Smooth muscle cell (in vitro differentiated cells): Measurements from ENCODE around the gene ABCD1. TPM values are rescaled to one million over a fixed set of nuclear protein-coding genes. Genes with fewer than 3 reads are reported as not detected.
"Not testable (repeated sequence)": the region's sequence is repeated elsewhere in the genome, so short reads cannot be mapped to it uniquely, and the experiment has no call there.

Source experiments
- DNase-seq: peaks from one replicate; lab custom pipeline; 2025; ENCODE audit not compliant: unreplicated experiment; lab: John Stamatoyannopoulos, UW
- H2AFZ ChIP-seq: fragments of 200-600 bp; sonication (generic); 2 replicates; pipeline ENCODE4 v1.6.0; 2016; ENCODE audit warnings: antibody characterized with exemption, low read depth, mild to moderate bottlenecking
- H3F3A ChIP-seq: fragments of 200-600 bp; sonication (generic); 2 replicates; pipeline ENCODE4 v1.6.0; 2017; ENCODE audit warnings: antibody characterized with exemption, low read depth
- H3K27ac ChIP-seq: fragments of 200-600 bp; sonication (generic); 2 replicates; pipeline ENCODE4 v1.5.1; 2016; ENCODE audit warnings: low read depth, mild to moderate bottlenecking
- H3K27me3 ChIP-seq: fragments of 200-600 bp; sonication (generic); 2 replicates; pipeline ENCODE4 v1.6.1; 2016; ENCODE audit warnings: low read depth, mild to moderate bottlenecking
- H3K36me3 ChIP-seq: fragments of 200-600 bp; sonication (generic); 2 replicates; pipeline ENCODE4 v1.5.1; 2016; ENCODE audit warnings: low read depth
- H3K4me1 ChIP-seq: fragments of 200-600 bp; sonication (generic); 2 replicates; pipeline ENCODE4 v1.5.1; 2016; ENCODE audit warnings: low read depth
- H3K4me2 ChIP-seq: fragments of 200-600 bp; sonication (generic); 2 replicates; pipeline ENCODE4 v1.6.0; 2016; ENCODE audit warnings: mild to moderate bottlenecking
- H3K4me3 ChIP-seq: fragments of 200-600 bp; sonication (generic); 2 replicates; pipeline ENCODE4 v1.5.1; 2016; ENCODE audit warnings: mild to moderate bottlenecking
- H3K79me2 ChIP-seq: fragments of 200-600 bp; sonication (generic); 2 replicates; pipeline ENCODE4 v1.6.0; 2016; ENCODE audit warnings: low read depth, mild to moderate bottlenecking
- H3K9ac ChIP-seq: fragments of 200-600 bp; sonication (generic); 2 replicates; pipeline ENCODE4 v1.6.0; 2016; ENCODE audit warnings: low read depth
- H3K9me3 ChIP-seq: fragments of 200-600 bp; sonication (generic); replicated peaks from 2 replicates; pipeline ENCODE4 v1.5.1; 2016; ENCODE audit warnings: low read depth
- H4K20me1 ChIP-seq: fragments of 200-600 bp; sonication (generic); 2 replicates; pipeline ENCODE4 v1.6.0; 2016; ENCODE audit warnings: low read depth
- WGBS: methylation state at CpG from one replicate; pipeline ENCODE4 v1.1.7; 2016; ENCODE audit warnings: low lambda C conversion rate; 5-methylcytosine and 5-hydroxymethylcytosine counted together
- polyA plus RNA-seq: library from polyadenylated mRNA; unstranded; fragments of >200 nt; fragmentation: Nextera tagmentation; extraction: Ambion mirVana; gene quantifications from 2 replicates; pipeline ENCODE4 v1.2.1, GENCODE V29; 2016
- total RNA-seq: library from RNA; depleted of rRNA; stranded (reverse); fragments of >200 nt; gene quantifications from 2 replicates; pipeline ENCODE4 v1.2.3, GENCODE V29; 2014
- TF ChIP-seq, protein P1 (sequence below): fragments of 200-600 bp; sonication (generic); IDR thresholded peaks from 2 replicates; pipeline ENCODE4 v1.5.1; 2017; ENCODE audit warnings: borderline replicate concordance, mild to moderate bottlenecking, antibody characterized with exemption; ENCODE audit not compliant: insufficient read depth, poor library complexity, severe bottlenecking

ABCD1 gene
- total and polyA plus RNA-seq, 2 experiments from 2014 or later: 6.2 to 10.9 TPM

DNA sequence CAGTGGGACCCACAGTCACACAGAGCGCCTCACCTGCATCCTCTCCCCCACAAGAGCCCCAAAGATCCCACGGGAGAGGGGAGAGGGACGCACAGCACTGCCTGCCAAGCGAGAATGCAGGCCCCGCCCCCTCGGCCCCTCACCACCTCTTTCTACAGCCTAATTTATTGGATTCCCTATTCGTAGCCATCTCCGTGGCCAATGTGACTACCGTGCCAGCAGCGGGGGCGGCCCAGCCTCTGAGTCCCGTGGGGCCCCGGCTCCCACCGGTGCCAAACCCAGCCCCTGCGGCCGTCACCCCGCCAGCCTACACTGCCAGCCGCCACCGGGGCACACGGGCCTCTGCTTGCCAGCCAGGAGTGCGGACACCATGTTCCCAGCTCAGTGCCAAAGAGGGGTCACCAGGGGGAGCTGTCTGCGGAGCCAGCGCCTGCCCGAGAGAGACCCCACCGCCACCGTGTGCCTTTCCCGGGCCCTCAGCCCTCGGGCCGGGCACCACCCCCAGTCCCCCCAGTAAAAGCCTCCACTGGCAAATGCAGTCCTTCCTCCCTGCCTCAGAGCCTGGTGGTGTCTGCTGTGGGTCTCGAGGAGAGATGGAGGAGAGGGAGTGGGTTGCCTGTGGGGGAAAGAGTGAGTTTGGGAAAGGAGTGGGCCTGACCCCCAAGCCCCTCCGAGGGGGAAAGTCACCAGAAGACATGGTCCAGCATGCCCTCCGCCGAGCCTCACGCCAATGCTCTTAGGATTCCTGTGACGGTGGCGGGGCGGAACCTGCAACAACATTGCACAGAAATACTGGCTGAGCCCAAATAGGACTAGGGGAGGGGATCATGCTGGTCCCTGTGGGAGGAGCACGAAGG is 19.8 kb downstream of the ABCD1 start:
- Histone ChIP-seq H2AFZ (no peak overlapping the region), H3K4me2 (peak overlapping the region; percentile 76), H3K36me3 (no peaks in the 10 kb centered on the region), H3K4me1 (no peaks in the 10 kb centered on the region), H3K9ac (no peak overlapping the region), H3K27me3 (no peaks in the 10 kb centered on the region), H3F3A (no peaks in the 10 kb centered on the region), H3K9me3 (no peaks in the 10 kb centered on the region), H4K20me1 (no peaks in the 10 kb centered on the region), H3K4me3 (peak overlapping the region; percentile 29), H3K79me2 (no peaks in the 10 kb centered on the region), H3K27ac (no peak overlapping the region)
- 48% methylated on average over 33 of the region's 38 CpGs for WGBS
- TF ChIP-seq, protein P1, sequence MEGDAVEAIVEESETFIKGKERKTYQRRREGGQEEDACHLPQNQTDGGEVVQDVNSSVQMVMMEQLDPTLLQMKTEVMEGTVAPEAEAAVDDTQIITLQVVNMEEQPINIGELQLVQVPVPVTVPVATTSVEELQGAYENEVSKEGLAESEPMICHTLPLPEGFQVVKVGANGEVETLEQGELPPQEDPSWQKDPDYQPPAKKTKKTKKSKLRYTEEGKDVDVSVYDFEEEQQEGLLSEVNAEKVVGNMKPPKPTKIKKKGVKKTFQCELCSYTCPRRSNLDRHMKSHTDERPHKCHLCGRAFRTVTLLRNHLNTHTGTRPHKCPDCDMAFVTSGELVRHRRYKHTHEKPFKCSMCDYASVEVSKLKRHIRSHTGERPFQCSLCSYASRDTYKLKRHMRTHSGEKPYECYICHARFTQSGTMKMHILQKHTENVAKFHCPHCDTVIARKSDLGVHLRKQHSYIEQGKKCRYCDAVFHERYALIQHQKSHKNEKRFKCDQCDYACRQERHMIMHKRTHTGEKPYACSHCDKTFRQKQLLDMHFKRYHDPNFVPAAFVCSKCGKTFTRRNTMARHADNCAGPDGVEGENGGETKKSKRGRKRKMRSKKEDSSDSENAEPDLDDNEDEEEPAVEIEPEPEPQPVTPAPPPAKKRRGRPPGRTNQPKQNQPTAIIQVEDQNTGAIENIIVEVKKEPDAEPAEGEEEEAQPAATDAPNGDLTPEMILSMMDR: peak; percentile 29
- no peak for DNase-seq

- 75% methylated on average over 6 of the region's 12 CpGs for WGBS
- not testable (repeated sequence) for DNase-seq, H3K9me3 ChIP-seq
These were observed 20.4 kb downstream of the ABCD1 start for GRCh38 chrX:153745067-153745433.

DNA sequence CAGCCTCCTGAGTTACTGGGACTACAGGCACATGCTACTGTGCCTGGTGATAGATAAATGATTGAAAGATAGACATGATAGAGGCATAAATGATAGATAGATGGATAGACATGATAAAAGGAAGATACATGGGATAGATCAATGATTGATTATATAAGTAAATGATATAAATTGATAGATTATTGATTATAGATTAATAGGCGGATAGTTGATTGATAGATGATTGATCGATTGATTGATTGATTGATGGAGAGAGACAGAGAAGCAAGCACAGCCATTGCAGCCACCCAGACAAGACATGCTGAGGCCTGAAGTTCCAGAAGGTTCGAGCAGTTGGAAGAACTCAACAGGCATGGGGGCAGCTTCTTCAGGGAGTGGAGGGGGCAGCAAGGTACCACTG is 21.7 kb downstream of the ABCD1 start:
- Histone ChIP-seq H4K20me1 (no peaks in the 10 kb centered on the region), H2AFZ (no peak overlapping the region), H3K27ac (no peak overlapping the region), H3K27me3 (no peaks in the 10 kb centered on the region), H3K9ac (no peak overlapping the region), H3F3A (no peaks in the 10 kb centered on the region), H3K4me2 (no peak overlapping the region), H3K4me1 (no peaks in the 10 kb centered on the region), H3K36me3 (no peaks in the 10 kb centered on the region), H3K79me2 (no peaks in the 10 kb centered on the region), H3K9me3 (no peaks in the 10 kb centered on the region), H3K4me3 (no peak overlapping the region)
- DNase-seq: no peak
- TF ChIP-seq, protein P1: no peak
- 86% methylated on average over 3 of the region's 3 CpGs for WGBS

More at GRCh38 chrX:153745067-153745433, 20.4 kb downstream of the ABCD1 start:
- H3K9ac ChIP-seq, H3K27me3 ChIP-seq, H3K4me1 ChIP-seq, H3K36me3 ChIP-seq, H3K27ac ChIP-seq, H2AFZ ChIP-seq, H3K4me2 ChIP-seq, H3K79me2 ChIP-seq, H3K4me3 ChIP-seq, H3F3A ChIP-seq, H4K20me1 ChIP-seq: not testable (repeated sequence)

DNA sequence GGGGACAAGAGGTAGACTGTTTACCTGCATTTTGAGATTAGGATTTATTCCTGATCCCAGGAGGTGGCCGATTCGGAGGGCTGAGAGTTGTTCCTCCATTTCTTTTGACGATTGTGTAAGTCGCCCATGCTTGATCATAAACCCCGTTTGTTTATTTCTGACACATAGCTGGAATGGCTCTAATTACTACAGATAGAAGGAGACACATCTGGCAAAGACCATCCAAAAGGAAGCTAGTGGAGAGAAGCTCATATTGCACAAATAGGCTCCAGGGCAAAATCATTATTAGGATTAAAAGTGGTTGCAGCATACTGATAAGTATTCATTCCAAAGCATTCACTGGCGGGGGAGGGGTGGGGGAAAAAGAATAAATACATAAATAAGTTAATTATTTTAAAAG is 22.3 kb downstream of the ABCD1 start:
- not testable (repeated sequence) for H4K20me1 ChIP-seq
- 66% methylated on average over 6 of the region's 6 CpGs for WGBS

GRCh38 chrX:153749017-153749416 is 24.4 kb downstream of the ABCD1 start:
- H2AFZ ChIP-seq, H3K36me3 ChIP-seq, H3K4me2 ChIP-seq, H3K27me3 ChIP-seq, H3K27ac ChIP-seq, H3K9ac ChIP-seq, H3K79me2 ChIP-seq, H3K4me3 ChIP-seq, DNase-seq, H4K20me1 ChIP-seq, H3F3A ChIP-seq, H3K9me3 ChIP-seq, H3K4me1 ChIP-seq: not testable (repeated sequence)
- WGBS: 84% methylated on average over 7 of the region's 7 CpGs

More for the DNA sequence above, 22.3 kb downstream of the ABCD1 start:
- not testable (repeated sequence) for H3K36me3 ChIP-seq, H3K4me3 ChIP-seq, H2AFZ ChIP-seq, H3K79me2 ChIP-seq, H3K4me1 ChIP-seq, H3K4me2 ChIP-seq, H3K9ac ChIP-seq, DNase-seq, H3K9me3 ChIP-seq, H3K27me3 ChIP-seq, H3F3A ChIP-seq, H3K27ac ChIP-seq
